Calu3 (cell line): ENCODE data around the gene TRPV5. TPM values are rescaled to one million over a fixed set of nuclear protein-coding genes. Genes with fewer than 3 reads are reported as not detected.

Experiments used
- BruUV-seq: library from RNA; stranded (reverse); fragments of 400-500 nt; replicated peaks from 2 replicates; lab custom pipeline; 2021; lab: Mats Ljungman, UMichigan
- CTCF ChIA-PET: fragments of 300-600 bp; sonication (Branson Sonifier 250); formaldehyde crosslinking; loops from one replicate; lab custom pipeline; 2022; ENCODE audit warnings: antibody characterized with exemption; lab: Charles Lee
- DNase-seq: peaks from one replicate; pipeline ENCODE4 v3.0.0; 2022
- H3K27ac Mint-ChIP-seq: one replicate; pipeline ENCODE4 v1.8.0; 2022; ENCODE audit warnings: mixed read lengths; ENCODE audit not compliant: unreplicated experiment
- H3K27me3 Mint-ChIP-seq: one replicate; pipeline ENCODE4 v1.8.0; 2022; ENCODE audit warnings: mixed read lengths; ENCODE audit not compliant: unreplicated experiment
- H3K36me3 Mint-ChIP-seq: one replicate; pipeline ENCODE4 v1.8.0; 2022; ENCODE audit warnings: mild to moderate bottlenecking, moderate library complexity, mixed read lengths; ENCODE audit not compliant: insufficient read depth, unreplicated experiment
- H3K4me1 Mint-ChIP-seq: one replicate; pipeline ENCODE4 v1.8.0; 2022; ENCODE audit warnings: mild to moderate bottlenecking, low read depth, mixed read lengths; ENCODE audit not compliant: unreplicated experiment
- H3K4me3 Mint-ChIP-seq: one replicate; pipeline ENCODE4 v1.8.0; 2022; ENCODE audit warnings: mild to moderate bottlenecking, low read depth, moderate library complexity, mixed read lengths; ENCODE audit not compliant: unreplicated experiment
- H3K9me3 Mint-ChIP-seq: one replicate; pipeline ENCODE4 v1.8.0; 2022; ENCODE audit warnings: low read depth, mixed read lengths; ENCODE audit not compliant: unreplicated experiment
- CTCF ChIP-seq: fragments of 200-600 bp; IDR thresholded peaks from one replicate; pipeline ENCODE4 v1.8.0; 2022; ENCODE audit warnings: antibody characterized with exemption; ENCODE audit not compliant: unreplicated experiment
- intact Hi-C: fragments of 100-400 bp; cut with micrococcal nuclease; formaldehyde crosslinking; loops from one replicate; pipeline ENCODE4 v1.10.0; 2022; ENCODE audit not compliant: unreplicated experiment
- total RNA-seq: library from RNA; stranded (reverse); gene quantifications from 2 replicates; pipeline ENCODE4 v1.2.3, GENCODE V29; 2022

TRPV5 gene
- total RNA-seq, 1 experiment from 2014 or later: not detected

GRCh38 chr7:142934056-142934455 lies 510 bp upstream of the TRPV5 start:
- Mint-ChIP-seq H3K9me3 (no peaks in the 10 kb centered on the region), H3K4me3 (no peak overlapping the region), H3K4me1 (no peaks in the 10 kb centered on the region), H3K27ac (no peak overlapping the region), H3K36me3 (no peaks in the 10 kb centered on the region), H3K27me3 (peaks cover 67% of the 10 kb centered on the region)
- no peak for TF ChIP-seq CTCF
- DNase-seq: no peak
- intact Hi-C loops: no loop called here
- CTCF ChIA-PET: interaction anchor here (1.1 kb wide), 2 partner anchors 20 to 30 kb away, joined by 3 read pairs; no protein-coding TSS in a partner anchor
- BruUV-seq: no TSS peak

- BruUV-seq: no TSS peak
- Mint-ChIP-seq H3K36me3 (no peaks in the 10 kb centered on the region), H3K27me3 (peaks cover 67% of the 10 kb centered on the region), H3K4me1 (no peaks in the 10 kb centered on the region), H3K27ac (no peak overlapping the region), H3K9me3 (no peaks in the 10 kb centered on the region), H3K4me3 (no peak overlapping the region)
- DNase-seq: no peak
- CTCF ChIA-PET: interaction anchor here (1.1 kb wide), 2 partner anchors 19 to 31 kb away, joined by 3 read pairs; no protein-coding TSS in a partner anchor
- no peak for TF ChIP-seq CTCF
- intact Hi-C loops: no loop called here
Observed at GRCh38 chr7:142933092-142933475, 462 bp downstream of the TRPV5 start.

- no peak overlapping the region for H3K27ac Mint-ChIP-seq
- no peak for DNase-seq
- no peaks in the 10 kb centered on the region for H3K9me3 Mint-ChIP-seq
- TF ChIP-seq CTCF: no peak
- H3K4me3 Mint-ChIP-seq: no peak overlapping the region
- H3K27me3 Mint-ChIP-seq: peaks cover 71% of the 10 kb centered on the region
- intact Hi-C loops: no loop called here
- CTCF ChIA-PET: interaction anchor here (1.1 kb wide), 1 partner anchor 19 kb away, joined by 3 read pairs; no protein-coding TSS in a partner anchor
- H3K4me1 Mint-ChIP-seq: no peaks in the 10 kb centered on the region
- H3K36me3 Mint-ChIP-seq: no peaks in the 10 kb centered on the region
- no TSS peak for BruUV-seq
Observed at GRCh38 chr7:142932386-142933091, 1.0 kb downstream of the TRPV5 start.

- no peak overlapping the region for H3K27ac Mint-ChIP-seq
- H3K4me1 Mint-ChIP-seq: no peaks in the 10 kb centered on the region
- CTCF ChIA-PET: no interaction called here
- intact Hi-C loops: no loop called here
- no TSS peak for BruUV-seq
- DNase-seq: no peak
- H3K27me3 Mint-ChIP-seq: peaks cover 76% of the 10 kb centered on the region
- no peaks in the 10 kb centered on the region for H3K36me3 Mint-ChIP-seq
- H3K9me3 Mint-ChIP-seq: no peaks in the 10 kb centered on the region
- TF ChIP-seq CTCF: no peak
- no peak overlapping the region for H3K4me3 Mint-ChIP-seq
Observed at GRCh38 chr7:142930126-142930730, 3.3 kb downstream of the TRPV5 start.
